Right atrium auricular region (tissue), 2 donors: ENCODE measurements around the gene FNDC5. TPM values are rescaled to one million over a fixed set of nuclear protein-coding genes. Genes with fewer than 3 reads are reported as not detected.

Source experiments
- DNase-seq: peaks from one replicate; pipeline ENCODE4 v3.0.0-alpha.2; 2019; ENCODE audit warnings: low spot score
- H3K27ac ChIP-seq, 2 donors: fragments of 200-600 bp; sonication (generic); 1 replicate in 1 of 2; 2 replicates in 1 of 2; pipeline ENCODE4 v1.5.1; 2016 to 2019
- H3K27me3 ChIP-seq, 2 donors: fragments of 200-600 bp; sonication (generic); one replicate each; pipeline versions ENCODE4 v1.5.1 to v1.6.0; 2017 to 2019
- H3K36me3 ChIP-seq: fragments of 200-600 bp; sonication (generic); one replicate; pipeline ENCODE4 v1.5.1; 2016
- H3K4me1 ChIP-seq, 2 donors: fragments of 200-600 bp; sonication (generic); one replicate each; pipeline versions ENCODE4 v1.5.1 to v1.6.0; 2017 to 2019
- H3K4me3 ChIP-seq, 2 donors: fragments of 200-600 bp; sonication (generic); 1 replicate in 1 of 2; 2 replicates in 1 of 2; pipeline ENCODE4 v1.5.1; 2017 to 2019; ENCODE audit warnings: mild to moderate bottlenecking in 1 of 2, moderate library complexity in 1 of 2
- H3K9me3 ChIP-seq, 2 donors: fragments of 200-600 bp; sonication (generic); one replicate each; pipeline ENCODE4 v1.5.1; 2019
- CTCF ChIP-seq, 2 donors: fragments of 200-600 bp; sonication (generic); IDR thresholded peaks; one replicate each; pipeline ENCODE4 v1.5.1; 2019; ENCODE audit warnings: antibody characterized with exemption in 2 of 2
- total RNA-seq, 2 donors: library from RNA; depleted of rRNA; stranded (reverse); fragments of >200 nt; gene quantifications; one replicate each; pipeline ENCODE4 v1.1.0, GENCODE V29; 2016

Gene FNDC5
- total RNA-seq, 2 donors from 2014 or later: 68.3 to 112 TPM

- Histone ChIP-seq H3K36me3 (no peaks in the 10 kb centered on the region), H3K4me3 (no peak overlapping the region), H3K9me3 (no peaks in the 10 kb centered on the region), H3K4me1 (peaks cover 0 to 42% of the 10 kb centered on the region in 2 donors), H3K27me3 (no peaks in the 10 kb centered on the region), H3K27ac (no peak overlapping the region)
- TF ChIP-seq CTCF (IDR thresholded peaks at IDR 0.05): no peak
- DNase-seq: no peak
Observed at GRCh38 chr1:32878183-32878582, 7.5 kb upstream of the FNDC5 start.

GRCh38 chr1:32877211-32878110 lies 6.7 kb upstream of the FNDC5 start:
- Histone ChIP-seq H3K9me3 (no peaks in the 10 kb centered on the region), H3K27me3 (no peaks in the 10 kb centered on the region), H3K4me1 (peaks cover 0 to 46% of the 10 kb centered on the region in 2 donors), H3K36me3 (no peaks in the 10 kb centered on the region), H3K4me3 (no peak overlapping the region), H3K27ac (peak overlapping the region; percentile 29 to 39)
- no peak for TF ChIP-seq CTCF (IDR thresholded peaks at IDR 0.05)
- peak; percentile 66 for DNase-seq

- peaks cover 0 to 46% of the 10 kb centered on the region in 2 donors for H3K4me1 ChIP-seq
- no peak for DNase-seq
- TF ChIP-seq CTCF (IDR thresholded peaks at IDR 0.05): peak; percentile 40 to 91
- no peak overlapping the region for H3K4me3 ChIP-seq
- H3K36me3 ChIP-seq: no peaks in the 10 kb centered on the region
- H3K9me3 ChIP-seq: no peaks in the 10 kb centered on the region
- no peaks in the 10 kb centered on the region for H3K27me3 ChIP-seq
- no peak overlapping the region for H3K27ac ChIP-seq
Observed at GRCh38 chr1:32876341-32877210, 5.9 kb upstream of the FNDC5 start.

- no peak for TF ChIP-seq CTCF (IDR thresholded peaks at IDR 0.05)
- DNase-seq: no peak
- H3K27me3 ChIP-seq: no peaks in the 10 kb centered on the region
- H3K4me1 ChIP-seq: peaks cover 0 to 50% of the 10 kb centered on the region in 2 donors
- no peak overlapping the region for H3K4me3 ChIP-seq
- no peak overlapping the region for H3K27ac ChIP-seq
- H3K9me3 ChIP-seq: no peaks in the 10 kb centered on the region
- H3K36me3 ChIP-seq: no peaks in the 10 kb centered on the region
Observed at GRCh38 chr1:32874860-32875752, 4.4 kb upstream of the FNDC5 start.

GRCh38 chr1:32873484-32873883 lies 2.8 kb upstream of the FNDC5 start:
- H3K4me1 ChIP-seq: peaks cover 0 to 52% of the 10 kb centered on the region in 2 donors
- H3K27ac ChIP-seq: no peak overlapping the region
- H3K27me3 ChIP-seq: no peaks in the 10 kb centered on the region
- DNase-seq: no peak
- H3K36me3 ChIP-seq: no peaks in the 10 kb centered on the region
- no peaks in the 10 kb centered on the region for H3K9me3 ChIP-seq
- H3K4me3 ChIP-seq: no peak overlapping the region
- no peak for TF ChIP-seq CTCF (IDR thresholded peaks at IDR 0.05)
